Testis (tissue), 3 donors: ENCODE data around the gene CDH4. TPM values are rescaled to one million over a fixed set of nuclear protein-coding genes. Genes with fewer than 3 reads are reported as not detected.

Source experiments
- DNase-seq: peaks from one replicate; pipeline ENCODE4 v3.0.0-alpha.2; 2019
- H3K27ac ChIP-seq, 2 donors: fragments of 200-600 bp; sonication (generic); one replicate each; pipeline ENCODE4 v1.5.1; 2019
- H3K27me3 ChIP-seq: fragments of 200-600 bp; sonication (generic); one replicate; pipeline ENCODE4 v1.5.1; 2019
- H3K36me3 ChIP-seq: fragments of 200-600 bp; sonication (generic); one replicate; pipeline ENCODE4 v1.5.1; 2017; ENCODE audit warnings: low read depth; ENCODE audit errors: missing control alignments
- H3K4me1 ChIP-seq: fragments of 200-600 bp; sonication (generic); one replicate; pipeline ENCODE4 v1.5.1; 2019
- H3K4me3 ChIP-seq, 2 donors: fragments of 200-600 bp; sonication (generic); one replicate each; pipeline ENCODE4 v1.5.1; 2017 to 2019
- H3K9me3 ChIP-seq: fragments of 200-600 bp; sonication (generic); one replicate; pipeline ENCODE4 v1.5.1; 2017
- CTCF ChIP-seq, 3 experiments: fragments of 450-650 bp in 2 of 3; fragments of 200-600 bp in 1 of 3; sonication (generic) in 1 of 3; IDR thresholded peaks; one replicate each; pipeline ENCODE4 v1.5.1; 2016 to 2019; ENCODE audit warnings: antibody characterized with exemption in 3 of 3, mild to moderate bottlenecking in 2 of 3, moderate library complexity in 1 of 3
- POLR2A ChIP-seq: fragments of 450-650 bp; IDR thresholded peaks from one replicate; pipeline ENCODE4 v1.6.1; 2017; ENCODE audit warnings: antibody characterized with exemption, mild to moderate bottlenecking, moderate library complexity
- WGBS, 2 donors: methylation state at CpG; one replicate each; pipeline ENCODE4 v1.1.5; 2018; 5-methylcytosine and 5-hydroxymethylcytosine counted together
- intact Hi-C: fragments of 100-400 bp; cut with DNase I; formaldehyde crosslinking; loops from one replicate; pipeline ENCODE4 v1.15.1; 2023; ENCODE audit warnings: low total_unique reads
- polyA plus RNA-seq: library from polyadenylated mRNA; stranded (reverse); fragments of 350-450 nt; fragmentation: Illumina TruSeq; extraction: RNeasy Lipid Tissue Mini Kit (QIAGEN cat#74804); gene quantifications from one replicate; pipeline ENCODE4 v1.2.3, GENCODE V29; 2014; ENCODE audit warnings: low read depth, low replicate concordance; ENCODE audit not compliant: insufficient read depth
- total RNA-seq, 2 donors: library from RNA; depleted of rRNA; stranded (reverse); fragments of >200 nt; gene quantifications; one replicate each; pipeline ENCODE4 v1.2.3, GENCODE V29; 2016

Gene CDH4
- total and polyA plus RNA-seq, 3 donors from 2014 or later, result 1.4 to 3.3 (median 1.9) TPM

GRCh38 chr20:61322151-61322865, 70.2 kb downstream of the CDH4 start:
- intact Hi-C loops, result no loop called here
- Histone ChIP-seq H3K36me3 (no peaks in the 10 kb centered on the region), H3K4me3 (no peak overlapping the region), H3K27me3 (no peaks in the 10 kb centered on the region), H3K9me3 (no peaks in the 10 kb centered on the region), H3K27ac (no peak overlapping the region), H3K4me1 (no peaks in the 10 kb centered on the region)
- TF ChIP-seq CTCF (IDR thresholded peaks at IDR 0.05), result no peak
- no peak for TF ChIP-seq POLR2A
- DNase-seq, result no peak
- WGBS, 2 donors, result 67 to 69% methylated on average over 8 to 14 of the region's 14 CpGs

GRCh38 chr20:61324906-61325305, 72.8 kb downstream of the CDH4 start:
- WGBS, 2 donors, result 87 to 91% methylated on average over 6 to 8 of the region's 8 CpGs

GRCh38 chr20:61325718-61326117, 73.7 kb downstream of the CDH4 start:
- H3K4me3 ChIP-seq, result no peak overlapping the region
- intact Hi-C loops, result no loop called here
- TF ChIP-seq POLR2A (no peak), CTCF (IDR thresholded peaks at IDR 0.05) (no peak)
- no peaks in the 10 kb centered on the region for H3K4me1 ChIP-seq
- WGBS, 2 donors, result 79 to 85% methylated on average over 10 of the region's 10 CpGs
- H3K27ac ChIP-seq, result no peak overlapping the region
- no peak for DNase-seq
- no peaks in the 10 kb centered on the region for H3K9me3 ChIP-seq
- H3K36me3 ChIP-seq, result no peaks in the 10 kb centered on the region
- H3K27me3 ChIP-seq, result no peaks in the 10 kb centered on the region

More at GRCh38 chr20:61324906-61325305, 72.8 kb downstream of the CDH4 start:
- Histone ChIP-seq H3K4me1 (no peaks in the 10 kb centered on the region), H3K4me3 (no peak overlapping the region), H3K36me3 (no peaks in the 10 kb centered on the region), H3K27me3 (no peaks in the 10 kb centered on the region), H3K27ac (no peak overlapping the region), H3K9me3 (no peaks in the 10 kb centered on the region)
- no peak for TF ChIP-seq CTCF (IDR thresholded peaks at IDR 0.05)
- TF ChIP-seq POLR2A, result no peak
- intact Hi-C loops, result no loop called here
- no peak for DNase-seq

- H3K9me3 ChIP-seq, result no peaks in the 10 kb centered on the region
- H3K27me3 ChIP-seq, result no peaks in the 10 kb centered on the region
- intact Hi-C loops, result no loop called here
- no peaks in the 10 kb centered on the region for H3K4me1 ChIP-seq
- no peaks in the 10 kb centered on the region for H3K36me3 ChIP-seq
- WGBS, 2 donors, result 77 to 83% methylated on average over 17 of the region's 17 CpGs
- TF ChIP-seq CTCF (IDR thresholded peaks at IDR 0.05) (no peak), POLR2A (no peak)
- no peak overlapping the region for H3K27ac ChIP-seq
- no peak overlapping the region for H3K4me3 ChIP-seq
- no peak for DNase-seq
Measured at GRCh38 chr20:61328911-61329558, 77.0 kb downstream of the CDH4 start.

GRCh38 chr20:61330441-61330840, 78.4 kb downstream of the CDH4 start:
- H3K4me1 ChIP-seq, result no peaks in the 10 kb centered on the region
- H3K27ac ChIP-seq, result no peak overlapping the region
- WGBS, 2 donors, result 73 to 77% methylated on average over 11 to 13 of the region's 14 CpGs
- intact Hi-C loops, result no loop called here
- TF ChIP-seq CTCF (IDR thresholded peaks at IDR 0.05) (no peak), POLR2A (no peak)
- H3K9me3 ChIP-seq, result no peaks in the 10 kb centered on the region
- H3K36me3 ChIP-seq, result no peaks in the 10 kb centered on the region
- DNase-seq, result no peak
- H3K4me3 ChIP-seq, result no peak overlapping the region
- no peaks in the 10 kb centered on the region for H3K27me3 ChIP-seq
